H1 (cell line): Measurements from ENCODE around the gene RPS6KA5. TPM values are rescaled to one million over a fixed set of nuclear protein-coding genes. Genes with fewer than 3 reads are reported as not detected.

Experiments used
- CTBP2 ChIP-seq: IDR thresholded peaks from 2 replicates; pipeline ENCODE4 v1.7.0; 2011; ENCODE audit warnings: borderline replicate concordance, mild to moderate bottlenecking, moderate library complexity, mixed read lengths, low read length; ENCODE audit not compliant: insufficient read depth, insufficient read length
- KDM4A ChIP-seq: IDR thresholded peaks from one replicate; pipeline ENCODE4 v1.7.1; 2012; ENCODE audit warnings: low read depth, mild to moderate bottlenecking, moderate library complexity, low read length, inconsistent platforms; ENCODE audit not compliant: severe bottlenecking
- SIRT6 ChIP-seq: IDR thresholded peaks from one replicate; pipeline ENCODE4 v1.7.1; 2012; ENCODE audit warnings: low read length, inconsistent platforms
- TCF12 ChIP-seq: IDR thresholded peaks from 2 replicates; pipeline ENCODE4 v1.6.1; 2011; ENCODE audit warnings: low read depth, mild to moderate bottlenecking, low read length
- polyA plus RNA-seq, 7 experiments: library from polyadenylated mRNA; depleted of rRNA in 3 of 7; stranded (reverse) in 5 of 7; unstranded in 2 of 7; fragments of >200 nt in 5 of 7; fragments of 200-250 nt in 2 of 7; gene quantifications; 1 replicate in 5 of 7; 2 replicates in 1 of 7; 4 replicates in 1 of 7; pipeline versions ENCODE4 v1.2.1 to v1.2.3, GENCODE V29; 2011 to 2013; ENCODE audit warnings: missing spikeins in 2 of 7, mixed read lengths in 2 of 7
- total RNA-seq: library from RNA; stranded (reverse); fragmentation: NEBNext Ultra II Directional; extraction: Animal tissue kit (Norgen Biotek cat#: 25700); gene quantifications from 2 replicates; pipeline ENCODE4 v1.2.1, GENCODE V29; 2021

Gene RPS6KA5
- total and polyA plus RNA-seq, 2 of the 8 experiments (the other 6 are each of a cell fraction or from before 2014, with no cell fraction given), result 0.85 to 3.1 TPM

DNA sequence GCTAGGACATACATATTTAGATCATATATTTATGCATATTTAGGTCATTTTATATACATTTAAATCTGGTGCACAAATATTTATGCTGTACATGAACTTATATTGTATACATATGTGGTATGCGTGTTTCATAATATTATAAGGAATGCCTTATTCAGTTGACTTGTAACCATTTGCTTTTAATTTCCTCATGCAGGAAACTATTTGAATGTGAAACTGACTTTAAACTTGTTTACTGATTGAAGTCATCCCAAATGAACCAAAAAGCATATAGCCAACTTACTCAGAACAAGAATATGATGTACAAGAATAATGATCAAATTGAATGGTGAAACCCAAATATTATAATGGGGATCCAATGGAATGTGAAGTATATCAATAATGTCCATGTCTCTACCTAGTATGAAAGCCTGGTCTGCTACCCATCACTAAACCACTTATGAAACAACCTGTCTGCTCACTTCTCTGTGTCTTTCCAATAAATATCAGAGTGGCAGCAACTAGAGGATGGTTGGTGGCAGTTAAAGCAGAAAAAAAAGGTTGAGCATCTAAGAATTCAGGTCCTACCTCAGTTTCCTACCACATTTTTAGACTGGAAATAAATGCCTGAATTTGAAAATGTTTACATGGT is 38.3 kb downstream of the RPS6KA5 start (continued):
- TF ChIP-seq CTBP2 (no peak), TCF12 (no peak), KDM4A (no peak), SIRT6 (no peak)
- TF ChIP-seq, all 59 proteins: peak for 0
